ENCODE results near the gene EPHA4. TPM values are rescaled to one million over a fixed set of nuclear protein-coding genes. Genes with fewer than 3 reads are reported as not detected.

EPHA4 gene
- polyA plus RNA-seq, 1 of the 3 experiments (the other 2 are of a cell fraction), result 0.90 TPM

- no peak overlapping the region for H3K4me3 ChIP-seq (ENCODE audit: low read depth in 2 of 2, low read length in 1 of 2)
- H3K36me3 ChIP-seq (replicated peaks in 1 of 2; ENCODE audit: control insufficient read depth in 1 of 2, insufficient read depth in 2 of 2, low read length in 1 of 2), result no peaks in the 10 kb centered on the region
- no peak overlapping the region for H3K4me2 ChIP-seq
- H3K27ac ChIP-seq (ENCODE audit: low read depth in 2 of 2, low read length in 1 of 2), result no peak overlapping the region
- H2AFZ ChIP-seq (ENCODE audit: low read depth), result no peak overlapping the region
- H3K79me2 ChIP-seq (ENCODE audit: insufficient read depth), result no peaks in the 10 kb centered on the region
- TF ChIP-seq NFIC (IDR thresholded peaks at IDR 0.05; ENCODE audit: borderline replicate concordance), result no peak
- no peak for TF ChIP-seq CHD2 (IDR thresholded peaks at IDR 0.05; ENCODE audit: low read length, partially characterized antibody)
- TF ChIP-seq REST (IDR thresholded peaks at IDR 0.05; ENCODE audit: low read depth, low read length), result no peak
- TF ChIP-seq JUND (IDR thresholded peaks at IDR 0.05), result no peak
- no peak for TF ChIP-seq RCOR1 (IDR thresholded peaks at IDR 0.05; ENCODE audit: low read length)
- no peak for TF ChIP-seq FOXJ3 (CRISPR knock-in tag; IDR thresholded peaks at IDR 0.05)
- TF ChIP-seq ZBTB33 (IDR thresholded peaks at IDR 0.05; ENCODE audit: borderline replicate concordance, low read depth), result no peak
- no peak for TF ChIP-seq TAF1 (IDR thresholded peaks at IDR 0.05; ENCODE audit: borderline replicate concordance, low read depth, low read length)
- TF ChIP-seq EZH2phosphoT487 (IDR thresholded peaks at IDR 0.05; ENCODE audit: borderline replicate concordance, low read depth), result no peak
- no peak for TF ChIP-seq CTCF (IDR thresholded peaks at IDR 0.05)
- TF ChIP-seq YY1 (IDR thresholded peaks at IDR 0.05; ENCODE audit: low read depth), result no peak
- TF ChIP-seq, protein P1, sequence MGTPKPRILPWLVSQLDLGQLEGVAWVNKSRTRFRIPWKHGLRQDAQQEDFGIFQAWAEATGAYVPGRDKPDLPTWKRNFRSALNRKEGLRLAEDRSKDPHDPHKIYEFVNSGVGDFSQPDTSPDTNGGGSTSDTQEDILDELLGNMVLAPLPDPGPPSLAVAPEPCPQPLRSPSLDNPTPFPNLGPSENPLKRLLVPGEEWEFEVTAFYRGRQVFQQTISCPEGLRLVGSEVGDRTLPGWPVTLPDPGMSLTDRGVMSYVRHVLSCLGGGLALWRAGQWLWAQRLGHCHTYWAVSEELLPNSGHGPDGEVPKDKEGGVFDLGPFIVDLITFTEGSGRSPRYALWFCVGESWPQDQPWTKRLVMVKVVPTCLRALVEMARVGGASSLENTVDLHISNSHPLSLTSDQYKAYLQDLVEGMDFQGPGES (IDR thresholded peaks at IDR 0.05; ENCODE audit: low read depth, low read length), result no peak
- TF ChIP-seq PBX3 (IDR thresholded peaks at IDR 0.05), result no peak
- TF ChIP-seq NRF1 (IDR thresholded peaks at IDR 0.05; ENCODE audit: low read depth, low read length), result no peak
- WGBS (ENCODE audit: low lambda C conversion rate), result 52% methylated on average over 3 of the region's 3 CpGs
- H3K4me1 ChIP-seq (ENCODE audit: control insufficient read depth in 1 of 2, insufficient read depth in 2 of 2, low read depth in 1 of 2, low read length in 1 of 2), result no peaks in the 10 kb centered on the region
- CTCF ChIA-PET, result no interaction called here
- H3K27me3 ChIP-seq (ENCODE audit: insufficient read depth), result no peaks in the 10 kb centered on the region
- no peak for DNase-seq
- POLR2A ChIA-PET, result no interaction called here
- no peaks in the 10 kb centered on the region for H3K9me3 ChIP-seq
- no peak overlapping the region for H3K9ac ChIP-seq
- no peaks in the 10 kb centered on the region for H4K20me1 ChIP-seq (ENCODE audit: insufficient read depth)
- no peaks in the 10 kb centered on the region for H3F3A ChIP-seq (replicated peaks; ENCODE audit: insufficient read depth)
- H3K9me2 ChIP-seq, result no peaks in the 10 kb centered on the region
Observed at GRCh38 chr2:221480821-221481220, 91.3 kb downstream of the EPHA4 start.
